ENCODE results near the gene CLEC19A.

DNA sequence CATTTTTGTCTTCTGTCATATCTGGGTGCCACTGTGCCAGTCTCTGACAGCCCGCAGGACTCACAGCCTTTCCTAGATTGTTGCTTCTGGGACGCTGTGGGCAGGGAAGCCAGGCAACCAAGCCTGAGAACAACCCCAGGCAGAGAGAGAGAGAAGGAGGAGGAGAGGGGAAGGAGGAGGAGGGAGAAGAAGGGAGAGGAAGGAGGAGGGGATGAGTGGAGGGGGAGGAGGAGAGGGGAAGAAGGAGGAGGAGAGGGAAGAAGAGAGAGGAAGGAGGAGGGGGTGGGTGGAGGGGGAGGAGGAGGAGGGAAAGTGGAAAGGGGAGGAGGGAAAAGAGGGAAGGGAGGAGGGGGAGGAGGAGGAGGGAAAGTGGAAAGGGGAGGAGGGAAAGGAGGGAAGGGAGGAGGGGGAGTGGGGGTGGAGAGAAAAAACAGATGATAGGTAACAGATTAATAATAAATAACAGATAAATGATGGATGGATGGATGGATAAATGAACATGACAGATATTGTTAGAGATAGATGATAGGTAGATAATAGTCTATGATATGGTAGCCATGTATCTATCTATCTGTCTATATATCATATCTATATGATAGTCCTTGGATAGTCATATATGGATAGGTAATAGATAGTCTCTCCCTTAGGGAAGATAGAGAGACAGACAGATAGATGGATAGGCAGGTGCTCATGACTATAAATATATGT is 29.3 kb downstream of the CLEC19A start:
- TF ChIP-seq, protein P1, sequence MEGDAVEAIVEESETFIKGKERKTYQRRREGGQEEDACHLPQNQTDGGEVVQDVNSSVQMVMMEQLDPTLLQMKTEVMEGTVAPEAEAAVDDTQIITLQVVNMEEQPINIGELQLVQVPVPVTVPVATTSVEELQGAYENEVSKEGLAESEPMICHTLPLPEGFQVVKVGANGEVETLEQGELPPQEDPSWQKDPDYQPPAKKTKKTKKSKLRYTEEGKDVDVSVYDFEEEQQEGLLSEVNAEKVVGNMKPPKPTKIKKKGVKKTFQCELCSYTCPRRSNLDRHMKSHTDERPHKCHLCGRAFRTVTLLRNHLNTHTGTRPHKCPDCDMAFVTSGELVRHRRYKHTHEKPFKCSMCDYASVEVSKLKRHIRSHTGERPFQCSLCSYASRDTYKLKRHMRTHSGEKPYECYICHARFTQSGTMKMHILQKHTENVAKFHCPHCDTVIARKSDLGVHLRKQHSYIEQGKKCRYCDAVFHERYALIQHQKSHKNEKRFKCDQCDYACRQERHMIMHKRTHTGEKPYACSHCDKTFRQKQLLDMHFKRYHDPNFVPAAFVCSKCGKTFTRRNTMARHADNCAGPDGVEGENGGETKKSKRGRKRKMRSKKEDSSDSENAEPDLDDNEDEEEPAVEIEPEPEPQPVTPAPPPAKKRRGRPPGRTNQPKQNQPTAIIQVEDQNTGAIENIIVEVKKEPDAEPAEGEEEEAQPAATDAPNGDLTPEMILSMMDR (conservative IDR thresholded peaks at IDR 0.05; ENCODE audit: low read length), result no peak
- TF ChIP-seq EZH2phosphoT487 (IDR thresholded peaks at IDR 0.05; ENCODE audit: borderline replicate concordance, low read depth, low read length), result no peak

Measured in OCI-LY7 (cell line).